SK-N-SH (cell line): ENCODE data around the gene SRBD1. TPM values are rescaled to one million over a fixed set of nuclear protein-coding genes. Genes with fewer than 3 reads are reported as not detected.

Experiments used
- CTCF ChIA-PET: fragments of 300-600, 350-600 bp; formaldehyde crosslinking; extraction: SDS; loops from one replicate; lab custom pipeline; 2021; lab: Yijun Ruan, JAX
- POLR2A ChIA-PET: fragments of 350-600 bp; sonication (Branson Sonifier 250); formaldehyde crosslinking; extraction: SDS; loops from one replicate; lab custom pipeline; 2020; ENCODE audit warnings: antibody characterized with exemption, inconsistent platforms; lab: Yijun Ruan, JAX
- DNase-seq: peaks from one replicate; pipeline ENCODE4 v3.0.0; 2012
- H2AFZ ChIP-seq: fragments of 200-600 bp; sonication (generic); 2 replicates; pipeline ENCODE4 v1.8.1; 2016; ENCODE audit warnings: antibody characterized with exemption, mild to moderate bottlenecking, low read depth
- H3F3A ChIP-seq: fragments of 200-600 bp; sonication (generic); replicated peaks from 2 replicates; pipeline ENCODE3; 2016; ENCODE audit warnings: antibody characterized with exemption, mild to moderate bottlenecking; ENCODE audit not compliant: insufficient read depth
- H3K27ac ChIP-seq, 2 experiments: fragments of 200-500 bp in 1 of 2; fragments of 200-600 bp in 1 of 2; sonication (Bioruptor generic) in 1 of 2; sonication (generic), shearing (Covaris generic) in 1 of 2; 2 replicates each; pipeline versions ENCODE4 v1.5.1 to v1.6.1; 2014 to 2016; ENCODE audit warnings: low read depth in 2 of 2, inconsistent platforms in 1 of 2, low read length in 1 of 2, mild to moderate bottlenecking in 1 of 2, mixed read lengths in 1 of 2
- H3K27me3 ChIP-seq: fragments of 200-600 bp; sonication (generic), shearing (Covaris generic); 2 replicates; pipeline ENCODE4 v1.6.1; 2016; ENCODE audit warnings: mixed run types; ENCODE audit not compliant: insufficient read depth
- H3K36me3 ChIP-seq, 2 experiments: fragments of 200-500 bp in 1 of 2; fragments of 200-600 bp in 1 of 2; sonication (Bioruptor generic) in 1 of 2; sonication (generic) in 1 of 2; replicated peaks in 1 of 2; 2 replicates each; pipeline versions ENCODE3 to v1.5.1; 2014 to 2016; ENCODE audit warnings: low read length in 1 of 2, mild to moderate bottlenecking in 1 of 2; ENCODE audit not compliant: insufficient read depth in 2 of 2, control insufficient read depth in 1 of 2
- H3K4me1 ChIP-seq, 2 experiments: fragments of 200-500 bp in 1 of 2; fragments of 200-600 bp in 1 of 2; sonication (Bioruptor generic) in 1 of 2; sonication (generic), shearing (Covaris generic) in 1 of 2; 2 replicates each; pipeline versions ENCODE4 v1.5.1 to v1.6.1; 2014 to 2016; ENCODE audit warnings: low read depth in 1 of 2, low read length in 1 of 2, mixed run types in 1 of 2; ENCODE audit not compliant: insufficient read depth in 2 of 2, control insufficient read depth in 1 of 2
- H3K4me2 ChIP-seq: fragments of 200-600 bp; sonication (generic), shearing (Covaris generic); 2 replicates; pipeline ENCODE4 v1.6.1; 2017; ENCODE audit warnings: mixed run types
- H3K4me3 ChIP-seq, 2 experiments: fragments of 200-500 bp in 1 of 2; fragments of 200-600 bp in 1 of 2; sonication (Bioruptor generic) in 1 of 2; sonication (generic), shearing (Covaris generic) in 1 of 2; 2 replicates each; pipeline versions ENCODE4 v1.5.1 to v1.8.1; 2014 to 2016; ENCODE audit warnings: low read depth in 2 of 2, inconsistent platforms in 1 of 2, low read length in 1 of 2, mild to moderate bottlenecking in 1 of 2, mixed read lengths in 1 of 2, moderate library complexity in 1 of 2
- H3K79me2 ChIP-seq: fragments of 200-600 bp; sonication (generic); 2 replicates; pipeline ENCODE4 v1.8.1; 2017; ENCODE audit warnings: mild to moderate bottlenecking; ENCODE audit not compliant: insufficient read depth
- H3K9ac ChIP-seq: fragments of 200-600 bp; sonication (generic); 2 replicates; pipeline ENCODE4 v1.6.1; 2017; ENCODE audit warnings: mixed run types
- H3K9me2 ChIP-seq: fragments of 200-600 bp; sonication (generic); 2 replicates; pipeline ENCODE4 v1.6.1; 2017; ENCODE audit warnings: mixed run types
- H3K9me3 ChIP-seq: fragments of 200-600 bp; sonication (generic); 2 replicates; pipeline ENCODE4 v1.6.1; 2017; ENCODE audit warnings: mixed run types, mild to moderate bottlenecking, moderate library complexity
- H4K20me1 ChIP-seq: fragments of 200-600 bp; sonication (generic); 2 replicates; pipeline ENCODE4 v1.6.1; 2017; ENCODE audit warnings: mild to moderate bottlenecking, mixed run types; ENCODE audit not compliant: insufficient read depth
- CHD2 ChIP-seq: fragments of 150-350 bp; IDR thresholded peaks from 2 replicates; pipeline ENCODE4 v1.6.1; 2018; ENCODE audit warnings: low read length; ENCODE audit not compliant: partially characterized antibody
- CTCF ChIP-seq: fragments of 200-600 bp; sonication (generic); IDR thresholded peaks from 2 replicates; pipeline ENCODE4 v1.6.1; 2017; ENCODE audit warnings: antibody characterized with exemption, mild to moderate bottlenecking, moderate library complexity
- ELF1 ChIP-seq: IDR thresholded peaks from 2 replicates; pipeline ENCODE4 v1.4.0; 2012
- EZH2phosphoT487 ChIP-seq: fragments of 200-600 bp; sonication (generic); IDR thresholded peaks from 2 replicates; pipeline ENCODE4 v1.6.1; 2017; ENCODE audit warnings: low read depth, mixed run types, mild to moderate bottlenecking, antibody characterized with exemption, moderate library complexity, borderline replicate concordance
- FOXJ3 ChIP-seq: sonication (generic); formaldehyde crosslinking; IDR thresholded peaks from 2 replicates; pipeline ENCODE4 v1.5.1; 2020; ENCODE audit warnings: mild to moderate bottlenecking, missing genetic modification reagents
- FOXM1 ChIP-seq: IDR thresholded peaks from 2 replicates; pipeline ENCODE4 v1.4.0; 2012; ENCODE audit warnings: low read depth, mild to moderate bottlenecking
- GABPA ChIP-seq: IDR thresholded peaks from 2 replicates; pipeline ENCODE4 v1.4.0; 2012; ENCODE audit warnings: low read depth, mild to moderate bottlenecking
- MEF2A ChIP-seq: IDR thresholded peaks from 2 replicates; pipeline ENCODE4 v1.4.0; 2012; ENCODE audit warnings: low read depth, borderline replicate concordance
- MXI1 ChIP-seq: IDR thresholded peaks from 2 replicates; pipeline ENCODE4 v1.6.1; 2012; ENCODE audit warnings: mild to moderate bottlenecking, low read depth, low read length, improper control_type of control experiment
- NFIC ChIP-seq: IDR thresholded peaks from 2 replicates; pipeline ENCODE4 v1.4.0; 2012; ENCODE audit warnings: borderline replicate concordance
- NRF1 ChIP-seq: IDR thresholded peaks from 2 replicates; pipeline ENCODE4 v1.6.1; 2012; ENCODE audit warnings: low read depth, mild to moderate bottlenecking, low read length
- PBX3 ChIP-seq: IDR thresholded peaks from 2 replicates; pipeline ENCODE4; 2012
- RAD21 ChIP-seq: IDR thresholded peaks from 2 replicates; pipeline ENCODE4 v1.6.1; 2012; ENCODE audit warnings: mild to moderate bottlenecking, low read length
- RCOR1 ChIP-seq: fragments of 150-350 bp; IDR thresholded peaks from 2 replicates; pipeline ENCODE4 v1.6.1; 2017; ENCODE audit warnings: antibody characterized with exemption, low read length
- SIN3A ChIP-seq: IDR thresholded peaks from 2 replicates; pipeline ENCODE4 v1.6.1; 2012; ENCODE audit warnings: low read depth, mild to moderate bottlenecking, low read length, moderate library complexity, borderline replicate concordance
- TCF12 ChIP-seq: IDR thresholded peaks from 2 replicates; pipeline ENCODE4 v1.4.0; 2012
- TEAD4 ChIP-seq: IDR thresholded peaks from 2 replicates; pipeline ENCODE4 v1.4.0; 2012; ENCODE audit warnings: mild to moderate bottlenecking, borderline replicate concordance; ENCODE audit not compliant: insufficient read depth
- USF2 ChIP-seq: fragments of 150-350 bp; IDR thresholded peaks from 2 replicates; pipeline ENCODE4 v1.6.1; 2017; ENCODE audit warnings: antibody characterized with exemption, low read length, low read depth, borderline replicate concordance
- YY1 ChIP-seq: IDR thresholded peaks from 2 replicates; pipeline ENCODE4 v1.4.0; 2012; ENCODE audit warnings: low read depth, mild to moderate bottlenecking
- ZBTB33 ChIP-seq: IDR thresholded peaks from 2 replicates; pipeline ENCODE4 v1.4.0; 2012; ENCODE audit warnings: low read depth, borderline replicate concordance
- WGBS: methylation state at CpG from one replicate; pipeline ENCODE4 v1.1.6; 2017; ENCODE audit warnings: low lambda C conversion rate; 5-methylcytosine and 5-hydroxymethylcytosine counted together
- polyA plus RNA-seq, 3 experiments: library from polyadenylated mRNA; depleted of rRNA; stranded (reverse); fragments of >200 nt; gene quantifications; 2 replicates each; pipeline ENCODE4 v1.2.3, GENCODE V29; 2012
- TF ChIP-seq, protein P1 (sequence below): fragments of 150-350 bp; IDR thresholded peaks from 2 replicates; pipeline ENCODE4 v1.6.1; 2016; ENCODE audit warnings: mild to moderate bottlenecking, low read depth, low read length

Gene SRBD1
- polyA plus RNA-seq, 1 of the 3 experiments (the other 2 are of a cell fraction): 3.2 TPM

DNA sequence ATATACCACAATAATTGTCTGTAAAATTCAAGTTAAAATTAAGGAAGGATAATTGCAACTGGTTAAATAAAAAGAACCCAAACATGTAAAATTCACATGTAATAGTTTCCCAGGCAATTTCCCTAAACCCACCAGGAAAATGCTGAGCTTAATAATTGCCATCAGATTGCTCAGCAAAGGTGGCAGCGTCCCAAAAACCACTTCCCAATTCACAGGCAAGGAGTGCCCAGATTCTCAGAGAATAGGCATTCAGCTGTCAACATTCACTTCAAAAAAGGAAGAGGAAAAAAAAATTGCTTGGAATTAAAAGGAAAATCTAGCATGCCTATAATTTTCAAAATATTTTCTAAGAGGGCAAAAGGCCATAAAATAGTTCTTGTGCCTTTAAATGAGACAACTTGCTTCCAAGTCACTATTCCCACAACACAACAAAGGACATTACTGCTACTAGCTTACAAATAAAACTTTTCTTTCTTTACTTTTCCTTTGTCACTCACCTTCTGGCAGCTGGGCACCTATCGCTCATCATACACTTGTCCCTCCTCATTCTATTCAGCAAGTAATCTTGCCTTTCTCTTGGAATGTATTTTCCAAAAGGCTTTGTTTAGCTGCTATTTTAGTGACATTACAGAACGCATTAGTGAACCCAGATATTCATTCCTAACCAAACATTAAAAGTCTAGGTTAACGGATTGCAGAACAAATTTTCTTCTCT is 15.2 kb downstream of the SRBD1 start (continued):
- TF ChIP-seq MEF2A: no peak

DNA sequence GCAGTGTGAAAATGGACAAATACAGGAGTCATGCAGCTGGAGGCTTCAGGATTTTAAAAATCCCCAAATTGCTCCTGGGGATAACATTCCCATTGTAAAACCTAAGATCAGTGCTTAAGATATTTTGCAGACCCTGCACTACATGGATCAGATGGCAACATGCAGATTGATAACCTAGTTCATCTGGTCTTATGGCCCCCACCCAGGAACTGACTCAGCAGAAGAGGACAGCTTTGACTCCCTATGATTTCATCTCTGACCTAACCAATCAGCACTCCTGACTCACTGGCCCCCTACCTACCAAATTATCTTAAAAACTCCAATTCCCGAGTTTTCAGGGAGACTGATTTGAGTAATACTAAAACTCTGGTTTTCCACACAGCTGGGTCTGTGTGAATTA is 20.0 kb downstream of the SRBD1 start:
- no peak for TF ChIP-seq ZBTB33
- no peak for TF ChIP-seq ELF1
- no peak for TF ChIP-seq GABPA
- TF ChIP-seq SIN3A: no peak
- no peak for TF ChIP-seq FOXJ3 (CRISPR knock-in tag)
- no peak for TF ChIP-seq USF2
- TF ChIP-seq CTCF: no peak
- TF ChIP-seq, protein P1, sequence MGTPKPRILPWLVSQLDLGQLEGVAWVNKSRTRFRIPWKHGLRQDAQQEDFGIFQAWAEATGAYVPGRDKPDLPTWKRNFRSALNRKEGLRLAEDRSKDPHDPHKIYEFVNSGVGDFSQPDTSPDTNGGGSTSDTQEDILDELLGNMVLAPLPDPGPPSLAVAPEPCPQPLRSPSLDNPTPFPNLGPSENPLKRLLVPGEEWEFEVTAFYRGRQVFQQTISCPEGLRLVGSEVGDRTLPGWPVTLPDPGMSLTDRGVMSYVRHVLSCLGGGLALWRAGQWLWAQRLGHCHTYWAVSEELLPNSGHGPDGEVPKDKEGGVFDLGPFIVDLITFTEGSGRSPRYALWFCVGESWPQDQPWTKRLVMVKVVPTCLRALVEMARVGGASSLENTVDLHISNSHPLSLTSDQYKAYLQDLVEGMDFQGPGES: no peak
- TF ChIP-seq CHD2: no peak
- TF ChIP-seq TEAD4: no peak
- no peak for TF ChIP-seq RCOR1
- no peak for TF ChIP-seq RAD21
- TF ChIP-seq PBX3: no peak
- TF ChIP-seq NFIC: no peak
- TF ChIP-seq YY1: no peak
- no peak for TF ChIP-seq FOXM1
- TF ChIP-seq TCF12: no peak
- no peak for TF ChIP-seq MXI1
- TF ChIP-seq NRF1: no peak
- no peak for TF ChIP-seq EZH2phosphoT487
- POLR2A ChIA-PET: no interaction called here

More for the DNA sequence above, 20.0 kb downstream of the SRBD1 start:
- Histone ChIP-seq H3K27me3 (no peaks in the 10 kb centered on the region), H3F3A (peaks cover 5% of the 10 kb centered on the region), H3K9me3 (no peaks in the 10 kb centered on the region), H3K79me2 (peaks cover 10% of the 10 kb centered on the region; the same call in 1 of the 2 replicates), H3K9me2 (no peaks in the 10 kb centered on the region), H3K27ac (no peak overlapping the region), H3K36me3 (peaks cover 0 to 18% of the 10 kb centered on the region in 2 experiments), H3K4me1 (no peaks in the 10 kb centered on the region; a peak in 2 of 4 replicates), H3K4me2 (no peak overlapping the region), H3K9ac (no peak overlapping the region), H4K20me1 (no peaks in the 10 kb centered on the region), H3K4me3 (no peak overlapping the region), H2AFZ (no peak overlapping the region)
- 83% methylated on average over 1 of the region's 1 CpG for WGBS
- CTCF ChIA-PET: interaction anchor here (8.7 kb wide), 1 partner anchor 15 kb away, joined by 109 read pairs; the partner anchor contains the start of gene SRBD1
- DNase-seq: no peak
